Choroid plexus epithelial cell (primary cell): ENCODE data around the gene PCYT2.

Experiments
- DNase-seq: peaks from one replicate; pipeline ENCODE4 v3.0.0-alpha.2; 2010; ENCODE audit warnings: low read depth
- H3K4me3 ChIP-seq: 2 replicates; pipeline ENCODE4 v1.5.1; 2011; ENCODE audit warnings: low read depth, mild to moderate bottlenecking, control low read depth, low read length, moderate library complexity
- TF ChIP-seq, protein P1 (sequence below): conservative IDR thresholded peaks from 2 replicates; pipeline ENCODE4 v1.5.1; 2011; ENCODE audit warnings: low read depth, mild to moderate bottlenecking, control low read depth, inconsistent platforms, low read length, moderate library complexity

The PCYT2 gene

DNA sequence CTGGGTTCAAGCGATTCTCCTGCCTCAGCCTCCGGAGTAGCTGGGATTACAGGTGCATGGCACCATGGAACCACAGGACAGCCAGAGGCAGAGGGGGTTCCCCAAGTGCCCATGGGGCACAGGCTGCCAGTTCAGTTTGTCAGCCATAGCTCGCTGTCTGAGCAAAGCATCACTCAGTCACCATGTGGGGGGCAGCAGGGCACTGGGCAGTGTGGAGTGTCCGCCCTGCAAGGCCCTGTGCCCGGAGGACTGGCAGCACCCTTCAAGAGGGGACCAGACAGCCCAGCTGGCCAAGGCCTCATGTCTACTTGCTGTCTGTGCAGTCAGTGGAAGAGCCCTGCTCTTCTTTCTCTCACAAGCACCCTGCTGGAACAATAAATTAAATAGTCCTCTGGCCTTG is 26.2 kb downstream of the PCYT2 start:
- TF ChIP-seq, protein P1, sequence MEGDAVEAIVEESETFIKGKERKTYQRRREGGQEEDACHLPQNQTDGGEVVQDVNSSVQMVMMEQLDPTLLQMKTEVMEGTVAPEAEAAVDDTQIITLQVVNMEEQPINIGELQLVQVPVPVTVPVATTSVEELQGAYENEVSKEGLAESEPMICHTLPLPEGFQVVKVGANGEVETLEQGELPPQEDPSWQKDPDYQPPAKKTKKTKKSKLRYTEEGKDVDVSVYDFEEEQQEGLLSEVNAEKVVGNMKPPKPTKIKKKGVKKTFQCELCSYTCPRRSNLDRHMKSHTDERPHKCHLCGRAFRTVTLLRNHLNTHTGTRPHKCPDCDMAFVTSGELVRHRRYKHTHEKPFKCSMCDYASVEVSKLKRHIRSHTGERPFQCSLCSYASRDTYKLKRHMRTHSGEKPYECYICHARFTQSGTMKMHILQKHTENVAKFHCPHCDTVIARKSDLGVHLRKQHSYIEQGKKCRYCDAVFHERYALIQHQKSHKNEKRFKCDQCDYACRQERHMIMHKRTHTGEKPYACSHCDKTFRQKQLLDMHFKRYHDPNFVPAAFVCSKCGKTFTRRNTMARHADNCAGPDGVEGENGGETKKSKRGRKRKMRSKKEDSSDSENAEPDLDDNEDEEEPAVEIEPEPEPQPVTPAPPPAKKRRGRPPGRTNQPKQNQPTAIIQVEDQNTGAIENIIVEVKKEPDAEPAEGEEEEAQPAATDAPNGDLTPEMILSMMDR: no peak
- DNase-seq: no peak
- H3K4me3 ChIP-seq: no peak overlapping the region

- TF ChIP-seq, protein P1: no peak
- no peak for DNase-seq
- no peak overlapping the region for H3K4me3 ChIP-seq
Measured at GRCh38 chr17:81884520-81884919, 26.7 kb downstream of the PCYT2 start.

DNA sequence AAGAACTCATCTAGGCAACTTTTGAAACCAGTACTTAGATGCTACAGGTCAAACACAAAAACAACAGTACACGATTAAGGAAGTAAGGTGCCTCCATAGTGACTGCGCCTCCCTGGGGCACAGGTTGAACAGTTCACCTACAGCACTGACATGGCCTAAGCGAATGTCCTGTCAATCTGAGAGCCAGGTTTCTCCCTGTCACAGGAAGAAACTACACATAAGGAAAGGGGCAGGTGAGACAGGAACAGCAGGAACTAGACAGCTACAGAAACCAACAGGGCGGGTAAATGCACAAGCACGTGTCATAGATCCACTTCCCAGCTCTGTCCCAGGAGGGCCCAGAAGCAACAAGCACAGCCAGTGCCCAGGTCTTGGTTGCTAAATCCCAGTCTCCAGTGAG is 32.1 kb downstream of the PCYT2 start:
- H3K4me3 ChIP-seq: no peak overlapping the region
- no peak for DNase-seq
- TF ChIP-seq, protein P1: no peak

DNA sequence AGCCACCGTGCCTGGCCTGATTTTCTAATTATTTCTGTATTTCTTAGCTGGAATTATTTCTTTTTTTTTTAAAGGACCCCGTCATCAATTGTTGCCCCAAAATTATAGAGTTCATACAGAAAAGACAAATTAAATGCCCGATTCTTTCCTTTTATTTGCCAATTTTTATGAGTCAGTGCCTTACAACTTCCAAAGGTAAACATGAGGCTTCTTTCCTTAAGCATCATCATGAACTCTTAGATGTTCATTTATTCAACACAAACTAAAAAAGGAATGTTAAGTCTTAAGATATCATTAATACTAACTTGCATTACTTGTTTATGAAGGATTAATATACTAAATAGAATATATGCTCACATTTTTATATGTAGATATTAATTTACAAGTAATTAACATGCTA is 32.9 kb downstream of the PCYT2 start:
- no peak for DNase-seq
- TF ChIP-seq, protein P1: no peak
- H3K4me3 ChIP-seq: no peak overlapping the region

- H3K4me3 ChIP-seq: no peak overlapping the region
- TF ChIP-seq, protein P1: no peak
- DNase-seq: no peak
Measured at GRCh38 chr17:81877569-81877968, 33.6 kb downstream of the PCYT2 start.

GRCh38 chr17:81871387-81872230 is 39.6 kb downstream of the PCYT2 start:
- peak; percentile 84 for DNase-seq
- peak overlapping the region; percentile 82 for H3K4me3 ChIP-seq
- TF ChIP-seq, protein P1: no peak

GRCh38 chr17:81870981-81871386 is 40.2 kb downstream of the PCYT2 start, which contains the start of gene ARHGDIA:
ARHGDIA (minus strand) TSS chr17:81871337; CDS start chr17:81869930, 1,407 bp downstream.
- peak within 1 kb of the TSS; percentile 82 for H3K4me3 ChIP-seq
- TF ChIP-seq, protein P1: no peak
- peak; percentile 10 for DNase-seq
